Lower leg skin (tissue), 4 donors: ENCODE data around the gene RASSF10. TPM values are rescaled to one million over a fixed set of nuclear protein-coding genes. Genes with fewer than 3 reads are reported as not detected.

Experiments used
- DNase-seq, 2 donors: peaks; one replicate each; pipeline ENCODE4 v3.0.0-alpha.2; 2019; ENCODE audit warnings: low spot score in 2 of 2
- H3K4me3 ChIP-seq: fragments of 200-600 bp; sonication (generic); 2 replicates; pipeline ENCODE4 v1.5.1; 2017; ENCODE audit warnings: mild to moderate bottlenecking, low read depth; ENCODE audit not compliant: poor library complexity, severe bottlenecking
- CTCF ChIP-seq, 3 donors: fragments of 450-650 bp; IDR thresholded peaks; one replicate each; pipeline ENCODE4 v1.5.1; 2016; ENCODE audit warnings: antibody characterized with exemption in 3 of 3, mild to moderate bottlenecking in 3 of 3, moderate library complexity in 2 of 3
- POLR2A ChIP-seq, 2 donors: fragments of 450-650 bp; IDR thresholded peaks; one replicate each; pipeline ENCODE4 v1.6.1; 2016 to 2017; ENCODE audit warnings: antibody characterized with exemption in 2 of 2, mild to moderate bottlenecking in 1 of 2, moderate library complexity in 1 of 2
- WGBS, 2 donors: methylation state at CpG; one replicate each; pipeline ENCODE4 v1.1.5; 2018; 5-methylcytosine and 5-hydroxymethylcytosine counted together
- intact Hi-C: fragments of 100-400 bp; cut with DNase I; formaldehyde crosslinking; loops from one replicate; pipeline ENCODE4 v1.15.0; 2023; ENCODE audit warnings: low total_unique reads
- total RNA-seq, 4 donors: library from RNA; depleted of rRNA; stranded (reverse); fragments of >200 nt; gene quantifications; one replicate each; pipeline ENCODE4 v1.1.0, GENCODE V29; 2016

The RASSF10 gene
- total RNA-seq: 10 to 100 TPM; 12.1 to 29.9 (median 20.3) TPM

DNA sequence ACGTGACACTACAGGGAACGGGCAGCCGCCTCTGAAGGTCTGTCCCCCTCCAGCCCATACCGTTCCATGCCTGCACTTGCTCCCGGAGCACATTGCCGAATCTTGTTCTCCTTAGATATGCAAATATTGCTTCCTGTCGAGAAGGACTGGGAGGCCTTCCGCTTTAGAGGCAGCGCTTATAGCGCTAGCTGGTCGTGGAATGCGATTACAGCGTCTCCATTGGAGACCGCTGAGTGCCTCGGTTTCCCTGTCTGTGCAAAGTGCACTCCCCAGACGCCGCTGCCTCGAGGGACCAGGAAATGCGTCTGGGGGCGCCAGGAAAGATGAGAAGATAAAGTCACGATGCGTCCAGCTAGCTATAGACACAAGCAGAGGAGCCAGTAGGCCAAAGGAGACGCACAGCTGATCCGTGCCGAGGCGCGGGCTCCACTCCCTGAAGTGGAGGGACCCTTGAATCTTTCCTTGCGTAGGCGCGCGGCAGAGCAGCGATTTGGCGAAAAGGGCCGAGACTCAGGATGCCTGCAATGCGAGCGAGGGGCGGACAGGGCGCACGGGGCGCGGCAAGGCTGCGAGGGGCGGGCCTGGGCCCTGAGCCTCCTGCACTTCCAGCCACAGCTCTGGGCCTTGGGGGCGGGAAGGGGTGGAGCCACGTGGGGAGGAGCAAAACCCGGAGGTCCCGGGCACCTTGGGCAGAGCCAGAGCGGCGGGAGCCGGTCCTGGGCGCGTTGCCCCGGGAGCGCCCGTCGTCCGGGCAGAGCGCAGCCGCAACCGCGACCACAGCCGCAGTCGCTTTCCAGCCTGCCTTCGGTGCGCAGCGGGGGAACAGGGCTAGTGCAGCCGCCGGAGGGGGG is at the start of gene RASSF10:
RASSF10 (plus strand) TSS at position 692 of the 851 bp plus-strand sequence. CDS start 261 bp downstream, outside the sequence.
- intact Hi-C loops: no loop called here
- TF ChIP-seq POLR2A (IDR thresholded peaks at IDR 0.05) (no peak), CTCF (IDR thresholded peaks at IDR 0.05) (no peak)
- 5 to 6% methylated on average over 45 to 46 of the region's 68 CpGs for WGBS, 2 donors
- peak within 1 kb of the TSS; percentile 15 for H3K4me3 ChIP-seq
- DNase-seq: peak; percentile 69 to 92

DNA sequence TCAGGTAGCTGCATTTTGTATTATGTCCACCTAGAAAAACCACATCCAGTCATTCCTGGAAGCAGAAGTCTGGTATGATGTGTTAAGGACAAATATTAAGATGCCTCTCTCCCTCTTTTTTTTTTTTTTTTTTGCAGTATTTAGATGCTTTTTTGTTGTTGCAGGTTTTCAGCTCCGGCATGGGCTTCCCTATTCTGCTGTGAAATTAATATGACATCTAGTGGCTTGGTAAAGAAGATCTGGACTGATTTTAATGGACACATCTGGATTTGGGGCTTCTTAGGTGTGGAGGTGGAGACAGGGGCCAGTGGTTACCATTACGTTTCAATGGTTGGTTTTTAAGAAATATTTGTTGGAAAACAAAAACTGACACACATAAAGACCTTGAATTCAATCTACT is 47.5 kb upstream of the RASSF10 start:
- WGBS, 2 donors: 62 to 63% methylated on average over 2 of the region's 2 CpGs
- no peak for DNase-seq
- intact Hi-C loops: no loop called here
- TF ChIP-seq CTCF (IDR thresholded peaks at IDR 0.05) (no peak), POLR2A (IDR thresholded peaks at IDR 0.05) (no peak)
- no peak overlapping the region for H3K4me3 ChIP-seq

- intact Hi-C loops: no loop called here
- WGBS, 2 donors: 89 to 91% methylated on average over 10 of the region's 10 CpGs
- no peak overlapping the region for H3K4me3 ChIP-seq
- no peak for DNase-seq
- no peak for TF ChIP-seq POLR2A (IDR thresholded peaks at IDR 0.05)
- TF ChIP-seq CTCF (IDR thresholded peaks at IDR 0.05): no peak
Observed at GRCh38 chr11:12962306-12962705, 46.8 kb upstream of the RASSF10 start.

DNA sequence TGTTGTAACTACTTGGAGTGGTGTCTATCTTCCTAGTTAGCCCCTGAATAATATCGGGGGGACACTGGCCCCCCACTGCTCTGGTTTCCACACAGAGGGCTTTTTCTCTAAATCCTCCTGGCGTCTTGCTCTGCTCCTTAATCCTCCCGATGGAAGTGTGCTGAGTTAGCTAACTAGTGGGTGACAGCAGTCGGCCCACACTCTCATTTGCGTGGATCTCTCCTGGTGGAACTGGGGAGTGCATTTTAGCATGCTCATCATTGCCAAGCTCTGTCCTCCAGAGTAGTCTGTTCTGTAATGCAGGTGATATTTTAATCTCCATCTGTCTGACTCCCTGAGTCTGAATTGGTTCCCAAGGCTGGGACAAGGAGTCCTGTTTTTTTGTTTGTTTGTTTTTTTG is 46.1 kb upstream of the RASSF10 start:
- H3K4me3 ChIP-seq: no peak overlapping the region
- intact Hi-C loops: no loop called here

GRCh38 chr11:12963792-12964536 is 45.2 kb upstream of the RASSF10 start:
- DNase-seq: peak; percentile 60 to 91
- WGBS, 2 donors: 17 to 26% methylated on average over 13 of the region's 13 CpGs
- TF ChIP-seq CTCF (IDR thresholded peaks at IDR 0.05): peak in 1 of 3 donors; percentile 64
- TF ChIP-seq POLR2A (IDR thresholded peaks at IDR 0.05): no peak
- intact Hi-C loops: no loop called here
- H3K4me3 ChIP-seq: no peak overlapping the region

More for the DNA sequence above, 46.1 kb upstream of the RASSF10 start:
- DNase-seq: no peak
- TF ChIP-seq POLR2A (IDR thresholded peaks at IDR 0.05) (no peak), CTCF (IDR thresholded peaks at IDR 0.05) (no peak)
- WGBS, 2 donors: 91 to 92% methylated on average over 5 of the region's 5 CpGs
